Skeletal muscle cell (primary cell): ENCODE measurements around the gene CD7.

ENCODE experiments used
- DNase-seq: peaks from one replicate; pipeline ENCODE4 v3.0.0-alpha.2; 2010; ENCODE audit warnings: low read depth
- H3K4me3 ChIP-seq: 2 replicates; pipeline ENCODE4 v1.5.1; 2011; ENCODE audit warnings: low read depth, mild to moderate bottlenecking, control low read depth, low read length, moderate library complexity

CD7 gene

DNA sequence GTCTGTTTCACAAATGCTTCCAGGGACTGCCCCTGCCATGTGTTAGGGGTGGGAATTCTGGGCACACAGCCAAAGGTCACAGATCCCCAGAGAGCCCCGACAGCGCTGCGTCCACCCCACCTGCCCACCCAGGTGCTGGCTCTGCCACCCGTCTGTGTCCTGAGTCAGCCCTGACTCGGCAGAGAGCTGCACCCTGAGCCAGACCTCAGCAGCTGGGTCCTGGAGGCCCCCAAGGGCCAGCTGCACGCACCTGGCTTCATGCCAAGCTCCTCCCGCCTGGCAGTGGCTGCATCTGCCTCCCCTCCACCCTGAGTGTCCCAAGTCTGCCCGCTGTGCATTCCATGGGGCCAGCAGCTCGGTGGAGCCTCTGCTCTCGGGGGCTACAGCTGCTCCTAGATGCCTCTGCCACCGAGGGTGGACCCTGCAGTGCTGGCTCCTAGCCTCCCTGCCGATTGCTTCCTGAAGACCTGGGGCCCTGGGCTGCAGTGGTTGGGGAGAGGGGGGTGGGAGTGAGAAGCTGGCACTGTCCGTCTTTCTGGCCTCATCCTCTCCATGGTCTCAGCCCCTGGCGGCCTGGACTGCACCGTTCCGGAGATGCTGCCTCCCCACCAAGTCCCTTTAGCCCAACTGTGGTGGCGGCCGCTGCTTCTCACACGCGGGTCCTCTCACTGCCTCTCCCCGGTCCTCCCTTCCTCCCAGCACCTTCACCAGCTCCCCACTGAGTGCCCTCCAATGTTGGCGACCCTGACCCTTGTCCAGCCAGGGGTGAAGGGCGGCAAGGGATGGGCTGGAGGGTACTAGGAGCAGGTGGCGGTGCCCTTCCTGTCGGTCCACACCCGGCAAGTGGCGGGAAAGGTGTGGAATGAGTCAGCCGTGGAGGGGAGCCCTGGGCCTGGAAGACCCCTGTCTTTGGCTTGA lies 13.2 kb upstream of the CD7 start:
- no peak overlapping the region for H3K4me3 ChIP-seq
- DNase-seq, result peak; percentile 64

DNA sequence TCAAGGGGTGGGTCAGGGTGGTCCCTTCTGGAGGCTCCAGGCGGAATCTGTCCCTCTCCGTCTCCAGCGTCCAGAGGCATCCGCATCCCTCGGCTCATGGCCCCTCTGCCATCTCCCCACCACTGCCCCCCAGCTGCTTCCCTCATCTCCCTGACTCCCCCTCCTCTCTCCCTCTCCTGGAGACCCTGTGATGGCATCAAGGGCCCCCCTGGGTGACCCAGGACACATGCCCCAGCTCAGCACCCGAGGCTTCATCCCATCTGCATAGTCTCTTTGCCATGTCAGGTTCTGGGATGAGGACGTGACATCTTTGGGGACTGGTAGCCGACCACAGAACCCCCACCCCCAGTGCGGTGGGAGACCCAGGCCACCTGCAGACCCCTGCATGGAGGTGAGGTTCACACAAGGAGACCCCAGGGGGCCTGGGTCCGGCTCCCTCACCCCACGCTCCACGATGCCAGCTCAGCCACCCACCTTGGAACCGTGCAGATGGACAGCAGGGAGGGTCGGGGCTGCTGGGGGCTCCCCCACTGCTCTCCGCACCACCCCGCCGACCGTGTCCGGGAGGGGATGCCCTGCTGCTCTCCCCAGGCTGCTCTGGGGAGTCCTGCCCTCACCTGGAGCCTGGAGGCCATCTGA lies 12.4 kb upstream of the CD7 start:
- no peak for DNase-seq
- no peak overlapping the region for H3K4me3 ChIP-seq

GRCh38 chr17:82328994-82329507 lies 11.6 kb upstream of the CD7 start:
- DNase-seq, result no peak
- H3K4me3 ChIP-seq, result no peak overlapping the region

- no peak overlapping the region for H3K4me3 ChIP-seq
- no peak for DNase-seq
Observed at GRCh38 chr17:82328141-82328993, 11.0 kb upstream of the CD7 start.

DNA sequence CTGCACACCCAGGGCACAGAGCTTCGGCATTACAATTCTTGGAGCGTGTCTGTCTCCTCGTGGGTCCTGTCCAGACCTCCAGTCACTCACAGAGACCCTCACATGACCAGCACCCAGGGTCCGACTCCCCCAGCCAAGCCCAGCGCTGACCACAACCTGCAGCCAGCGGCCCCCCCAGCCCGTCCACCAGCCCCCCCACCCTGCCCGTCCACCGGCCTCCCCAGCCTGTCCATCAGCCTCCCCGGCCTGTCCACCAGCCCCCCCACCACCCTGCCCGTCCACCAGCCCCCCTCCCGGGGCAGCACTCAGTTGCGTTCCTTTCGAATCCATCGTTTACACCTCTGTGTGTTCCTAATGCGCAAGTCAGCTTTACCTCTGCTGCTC lies 10.3 kb upstream of the CD7 start:
- H3K4me3 ChIP-seq, result no peak overlapping the region
- no peak for DNase-seq

DNA sequence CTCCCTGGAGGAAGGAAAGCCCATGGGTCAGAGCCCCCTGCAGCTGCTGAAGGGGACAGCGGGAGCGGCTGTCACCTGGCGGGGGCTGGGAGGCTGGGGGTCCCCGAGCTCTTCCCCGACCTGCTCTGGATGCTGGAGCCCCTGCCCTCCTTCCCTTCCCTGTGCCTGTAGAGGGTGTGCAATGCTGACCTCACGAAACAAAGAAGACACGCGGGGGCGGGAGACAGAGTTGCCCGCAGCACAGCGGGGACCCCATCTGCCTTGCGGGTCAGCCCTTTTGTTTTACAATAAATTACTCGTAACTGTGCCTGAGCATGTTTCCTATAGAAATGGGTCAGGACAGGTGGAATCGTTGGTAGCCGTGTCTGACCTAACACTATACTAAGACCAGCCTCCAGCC lies 9.9 kb upstream of the CD7 start:
- no peak for DNase-seq
- no peak overlapping the region for H3K4me3 ChIP-seq

DNA sequence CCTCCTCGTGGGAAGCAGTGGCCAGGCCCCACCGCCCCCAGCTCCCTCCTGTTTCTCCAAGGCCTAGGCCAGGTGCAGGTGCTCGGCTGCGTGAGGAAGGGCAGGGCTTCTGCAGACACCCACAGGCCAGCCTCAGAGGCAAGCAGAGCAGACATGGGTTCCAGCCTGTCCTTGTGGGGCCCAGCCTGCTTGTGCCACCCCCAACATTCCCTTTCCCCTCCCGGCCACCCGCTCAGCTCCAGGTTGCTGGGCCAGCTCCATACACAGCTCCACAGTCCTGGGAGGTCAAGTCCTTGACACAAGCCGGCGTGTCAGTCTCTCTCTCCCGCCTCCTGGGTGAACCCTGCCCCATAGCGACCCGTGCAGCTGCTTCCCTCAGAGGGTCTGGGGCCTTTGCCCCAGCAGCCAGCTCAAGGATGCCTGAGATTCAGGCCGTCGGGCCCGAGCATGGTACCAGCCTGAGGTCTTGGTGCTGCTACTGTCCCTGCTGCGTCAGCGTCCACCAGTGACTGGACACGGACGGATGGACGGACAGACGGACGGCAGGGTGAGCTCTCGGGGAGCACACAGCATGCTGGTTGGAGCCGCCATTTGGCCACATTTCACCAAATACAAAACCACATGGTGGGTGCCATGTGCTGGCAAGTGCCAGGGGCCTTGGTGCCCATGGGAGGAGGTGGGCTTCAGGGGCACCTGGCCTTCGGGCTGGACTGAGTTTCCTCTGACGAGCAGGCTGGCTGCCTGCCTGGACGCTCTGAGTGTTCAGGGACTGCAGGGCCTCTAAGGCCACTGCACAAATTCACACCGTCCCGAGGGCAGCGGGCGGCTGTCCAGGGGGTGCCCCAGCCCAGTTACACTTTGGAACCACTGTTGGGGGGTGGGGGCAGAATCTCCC lies 8.1 kb upstream of the CD7 start:
- no peak overlapping the region for H3K4me3 ChIP-seq
- DNase-seq, result no peak

DNA sequence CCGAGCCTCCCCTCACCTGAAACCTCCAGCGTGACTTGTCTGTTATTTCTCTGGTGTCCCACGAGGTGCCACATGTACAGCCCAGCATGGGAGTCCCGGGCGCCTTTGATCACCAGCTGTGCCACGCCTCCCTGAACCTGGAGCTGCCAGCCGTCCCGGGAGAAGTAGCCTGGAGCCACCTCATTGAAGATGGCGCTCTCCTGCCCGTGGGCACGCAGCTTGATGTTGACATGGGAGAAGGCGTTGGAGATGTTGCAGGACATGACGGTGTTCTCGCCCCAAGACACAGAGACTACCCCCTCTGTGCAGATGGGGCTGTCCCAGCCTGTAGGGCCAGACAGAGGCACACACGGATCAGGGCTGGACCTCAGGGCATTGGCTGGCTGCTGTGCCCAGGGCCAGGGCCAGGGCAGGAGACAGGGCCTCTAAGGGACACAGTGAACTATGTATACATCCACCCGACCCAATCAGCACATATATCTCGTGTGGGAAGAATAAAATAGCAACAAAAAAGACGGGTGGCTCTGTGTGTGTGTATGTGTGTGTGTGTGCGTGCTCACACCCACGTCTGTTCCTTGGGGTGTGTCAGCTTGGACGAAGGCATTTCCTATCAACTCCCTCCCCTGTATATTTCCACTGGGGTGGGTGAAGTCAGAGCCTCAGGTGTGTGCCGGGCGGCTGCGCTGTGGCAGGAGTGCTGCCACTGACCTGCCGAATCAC lies 7.3 kb upstream of the CD7 start:
- DNase-seq, result no peak
- H3K4me3 ChIP-seq, result no peak overlapping the region

- no peak for DNase-seq
- H3K4me3 ChIP-seq, result no peak overlapping the region
Observed at GRCh38 chr17:82323514-82324234, 6.3 kb upstream of the CD7 start.

DNA sequence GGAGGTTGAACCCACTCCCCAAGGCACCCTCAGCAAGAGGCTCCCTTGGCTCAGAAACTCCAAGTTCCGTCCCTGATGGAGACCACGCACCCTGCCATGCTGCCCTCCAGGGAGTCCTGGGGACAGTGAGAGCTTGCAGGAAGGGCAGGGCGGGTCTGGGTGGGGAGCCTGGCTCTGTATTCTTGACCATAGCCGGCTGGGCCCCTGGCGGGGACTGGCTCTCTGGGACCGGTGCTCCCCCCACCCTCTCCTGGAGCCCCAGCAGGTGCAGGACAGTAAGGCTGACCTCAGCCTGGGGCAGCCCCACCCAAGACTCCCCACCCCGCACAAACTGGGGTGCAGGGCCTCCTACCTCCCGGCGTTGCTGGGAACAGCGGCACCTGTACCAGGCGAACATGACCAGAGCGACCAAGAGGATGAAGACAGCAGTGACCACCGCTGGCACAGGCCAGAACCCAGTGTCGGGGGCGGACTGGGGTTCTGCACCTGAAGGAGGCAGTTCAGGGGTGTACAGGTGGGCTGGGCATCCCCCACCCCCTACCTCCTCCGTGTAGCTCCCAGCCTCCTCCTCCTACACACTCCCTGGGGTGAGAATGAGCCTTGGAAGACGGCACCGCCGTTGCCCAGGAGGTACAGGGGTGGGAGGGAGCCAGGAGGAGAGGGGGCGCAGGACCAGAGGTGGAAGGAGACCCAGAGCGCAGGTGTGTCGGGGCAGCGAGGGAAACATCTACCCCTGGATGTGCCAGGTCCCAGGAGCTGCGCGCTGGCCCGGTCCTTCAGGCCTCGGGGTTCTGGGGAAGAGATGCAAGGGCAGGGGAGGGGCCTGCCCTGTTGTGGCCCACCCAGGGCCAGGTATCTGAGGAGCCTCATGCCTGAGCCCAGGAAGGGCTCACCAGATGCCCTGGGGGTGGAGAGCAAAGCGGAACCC lies 5.4 kb upstream of the CD7 start:
- no peak for DNase-seq
- no peak overlapping the region for H3K4me3 ChIP-seq

GRCh38 chr17:82321947-82322466 lies 4.6 kb upstream of the CD7 start:
- no peak for DNase-seq
- H3K4me3 ChIP-seq, result no peak overlapping the region

- DNase-seq, result no peak
Observed at GRCh38 chr17:82320956-82321927, 3.8 kb upstream of the CD7 start.

DNA sequence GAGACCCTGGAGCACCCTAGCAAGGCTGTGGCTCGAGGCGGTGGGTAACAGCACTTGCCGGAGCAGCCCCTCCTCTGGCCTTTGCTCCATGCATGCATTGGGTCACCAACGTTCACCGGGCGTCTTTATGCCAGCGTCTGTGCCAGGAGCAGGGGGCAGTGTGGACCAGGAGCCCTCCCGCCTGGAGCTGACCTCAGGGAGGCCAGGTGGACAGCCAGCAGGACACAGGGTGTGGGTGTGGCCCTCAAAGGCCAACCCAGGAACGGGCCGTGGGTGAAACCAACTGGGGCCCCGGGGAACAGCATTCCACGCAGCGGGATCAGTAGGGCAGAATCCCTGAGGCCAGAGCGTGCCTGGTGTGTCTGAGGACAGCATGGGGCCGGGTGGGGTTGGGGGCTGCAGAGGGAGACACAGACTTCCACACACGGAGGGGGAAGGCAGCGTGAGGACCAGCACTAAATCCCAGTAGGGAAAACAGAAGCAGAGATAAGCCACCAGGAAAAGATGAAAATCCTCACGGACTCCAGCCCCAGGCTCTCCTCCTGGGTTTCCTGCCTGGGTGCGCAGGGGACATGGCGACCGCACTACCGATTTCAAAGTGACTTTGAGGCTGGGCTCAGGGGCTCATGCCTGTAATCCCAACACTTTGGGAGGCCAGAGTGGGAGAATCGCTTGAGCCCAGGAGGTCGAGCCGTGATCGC lies 2.9 kb upstream of the CD7 start:
- no peak overlapping the region for H3K4me3 ChIP-seq
- DNase-seq, result no peak

More at GRCh38 chr17:82320956-82321927, 3.8 kb upstream of the CD7 start:
- no peak overlapping the region for H3K4me3 ChIP-seq

GRCh38 chr17:82319619-82320062 lies 2.2 kb upstream of the CD7 start:
- H3K4me3 ChIP-seq, result no peak overlapping the region
- no peak for DNase-seq
